HG02588 (cell line): ENCODE measurements around the gene DYNLT3.

Experiments used
- ATAC-seq: cut with Tn5 transposase; IDR thresholded peaks from one replicate; pipeline ENCODE4 v1.9.1; 2021; ENCODE audit warnings: mild to moderate bottlenecking, moderate library complexity; ENCODE audit not compliant: unreplicated experiment

Gene DYNLT3

DNA sequence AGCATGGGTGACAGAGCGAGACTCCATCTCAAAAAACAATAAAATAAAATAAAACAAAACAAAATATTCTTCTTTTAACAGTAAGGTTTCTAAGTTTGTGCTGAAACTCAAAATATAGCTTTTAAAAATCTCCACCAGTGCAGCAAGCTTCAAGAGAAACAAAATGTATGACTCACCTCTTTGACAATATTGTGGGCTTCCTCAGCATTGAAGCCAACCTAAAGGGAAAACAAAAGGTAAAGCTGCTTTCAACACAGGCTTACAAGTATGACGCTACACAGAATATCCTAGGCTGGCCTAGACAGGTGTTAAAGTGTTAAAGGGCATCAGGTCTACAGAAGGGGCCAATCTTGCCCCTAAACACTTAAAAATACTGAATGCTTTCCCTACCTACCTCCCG, 1.2 kb downstream of the DYNLT3 start:
- ATAC-seq, result no peak

DNA sequence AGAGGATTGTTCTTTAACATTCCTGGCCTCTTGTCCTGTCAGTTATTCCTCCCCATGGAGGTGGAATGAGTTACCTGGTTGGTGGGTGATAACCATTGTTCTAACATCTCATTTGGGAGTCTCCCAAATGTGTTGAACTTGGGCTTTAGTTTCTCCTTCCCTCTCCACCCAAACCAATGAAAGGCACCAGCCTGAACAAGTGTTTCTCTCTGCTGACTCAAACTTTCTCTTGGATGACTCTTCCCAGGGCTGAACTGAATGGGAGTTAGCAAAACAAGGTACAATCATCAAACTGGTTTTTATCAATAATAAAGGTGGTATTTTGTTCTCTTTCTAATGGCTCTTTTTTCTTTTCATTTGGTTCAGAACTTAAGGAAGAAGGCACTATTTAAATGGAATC, 2.7 kb downstream of the DYNLT3 start:
- ATAC-seq, result no peak

DNA sequence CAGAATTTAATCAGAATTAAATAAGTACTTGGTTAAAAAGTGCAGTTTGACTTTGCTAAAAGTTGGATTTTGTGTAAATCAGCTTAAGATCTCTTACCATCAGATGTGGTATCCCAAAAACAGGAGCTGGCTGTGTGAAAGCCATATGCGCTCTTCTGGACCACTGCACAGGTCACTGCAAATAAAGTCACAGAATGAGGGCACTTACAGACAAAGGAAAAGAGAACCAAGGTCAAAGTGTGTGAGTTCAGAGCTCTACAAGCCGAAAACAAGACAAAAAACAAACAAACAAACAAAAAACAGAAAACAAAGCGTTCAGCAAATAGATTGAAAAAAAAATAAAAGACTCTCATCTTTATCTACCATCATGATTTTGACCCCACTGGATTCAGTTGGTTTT, 6.4 kb downstream of the DYNLT3 start:
- ATAC-seq, result no peak

DNA sequence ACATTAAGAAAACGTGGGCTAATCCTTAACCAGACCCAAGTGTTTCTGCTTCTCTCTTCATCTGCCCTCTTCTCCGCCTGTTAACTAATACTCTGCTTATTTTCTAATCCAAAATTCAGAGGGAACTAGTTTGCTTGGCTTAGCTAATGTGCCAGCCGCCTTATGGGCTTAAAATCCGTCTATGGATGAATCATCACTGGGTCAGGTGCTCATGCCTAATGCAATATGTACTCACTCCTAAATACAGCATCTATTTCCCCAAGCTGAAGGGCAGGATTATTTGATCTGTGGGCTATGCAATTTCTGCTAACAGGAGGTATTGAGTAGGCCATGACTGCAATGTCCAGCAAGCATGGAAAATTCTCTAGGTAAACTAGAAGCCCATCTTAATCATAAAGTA, 12.4 kb downstream of the DYNLT3 start:
- no peak for ATAC-seq

DNA sequence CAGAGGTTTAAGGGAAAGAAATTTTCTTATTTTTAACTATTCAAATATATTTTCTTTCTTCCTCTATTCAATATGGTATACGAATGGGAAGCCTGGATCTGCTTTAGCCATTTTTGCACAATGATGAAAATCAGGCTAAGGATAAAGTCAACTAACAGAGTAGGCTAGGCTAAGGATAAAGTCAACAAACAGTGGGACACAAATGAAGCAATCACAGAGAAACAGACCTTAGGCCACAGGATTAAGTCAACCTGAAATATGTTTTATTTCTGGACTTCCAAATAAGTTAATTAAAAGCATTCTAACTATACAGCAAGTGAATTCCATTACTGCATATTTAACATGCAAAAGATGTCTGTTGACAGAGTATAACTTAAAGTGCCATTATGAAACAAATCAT, 17.0 kb downstream of the DYNLT3 start:
- no peak for ATAC-seq

DNA sequence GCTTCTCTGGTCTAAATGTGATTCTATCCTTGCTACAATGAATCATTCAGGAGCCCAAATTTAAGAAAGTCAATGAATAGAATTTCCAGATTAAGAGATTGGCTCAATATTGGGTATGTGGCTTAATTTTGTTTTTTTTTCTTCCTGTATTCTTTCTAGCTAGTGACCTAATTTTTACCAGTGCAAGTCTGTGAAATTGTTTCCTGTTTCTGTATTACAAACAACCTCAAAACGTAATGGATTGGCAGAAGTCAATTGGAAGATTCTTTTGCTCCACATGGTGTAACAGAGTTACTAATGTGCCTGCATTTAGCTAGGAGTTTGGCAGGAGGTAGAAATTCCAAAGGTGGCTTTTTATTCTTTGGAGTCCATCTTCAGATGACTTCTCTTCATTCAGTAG, 17.6 kb downstream of the DYNLT3 start:
- ATAC-seq, result no peak

DNA sequence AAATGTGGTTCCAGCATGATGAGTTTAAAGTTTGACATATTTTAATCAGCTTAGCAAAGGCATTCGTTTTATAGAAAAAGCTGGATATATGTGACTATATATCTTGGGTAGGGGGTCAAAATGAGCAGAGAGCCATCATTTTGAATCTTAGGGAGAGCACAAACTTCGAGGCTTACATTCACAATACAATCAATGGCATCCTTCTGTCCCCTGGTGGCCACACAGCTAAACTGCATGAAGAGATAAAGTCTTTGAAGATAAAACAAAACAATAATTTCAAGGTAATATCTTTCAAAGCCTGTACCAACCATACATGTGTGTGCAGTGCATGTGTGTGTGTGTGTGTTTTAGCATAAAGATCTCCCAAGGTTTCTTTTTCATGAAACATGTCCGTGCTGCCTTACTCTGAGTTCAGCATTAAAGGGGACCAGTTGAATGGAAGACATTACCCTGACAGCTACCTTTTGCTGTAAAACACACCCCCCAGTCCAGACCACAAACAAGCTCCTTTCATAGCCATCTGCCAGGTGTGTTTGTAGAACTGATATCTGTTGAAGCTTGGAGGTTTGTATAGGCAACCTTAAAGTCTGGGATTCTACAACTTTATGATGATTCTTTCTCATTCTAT, 22.0 kb downstream of the DYNLT3 start:
- ATAC-seq, result no peak

DNA sequence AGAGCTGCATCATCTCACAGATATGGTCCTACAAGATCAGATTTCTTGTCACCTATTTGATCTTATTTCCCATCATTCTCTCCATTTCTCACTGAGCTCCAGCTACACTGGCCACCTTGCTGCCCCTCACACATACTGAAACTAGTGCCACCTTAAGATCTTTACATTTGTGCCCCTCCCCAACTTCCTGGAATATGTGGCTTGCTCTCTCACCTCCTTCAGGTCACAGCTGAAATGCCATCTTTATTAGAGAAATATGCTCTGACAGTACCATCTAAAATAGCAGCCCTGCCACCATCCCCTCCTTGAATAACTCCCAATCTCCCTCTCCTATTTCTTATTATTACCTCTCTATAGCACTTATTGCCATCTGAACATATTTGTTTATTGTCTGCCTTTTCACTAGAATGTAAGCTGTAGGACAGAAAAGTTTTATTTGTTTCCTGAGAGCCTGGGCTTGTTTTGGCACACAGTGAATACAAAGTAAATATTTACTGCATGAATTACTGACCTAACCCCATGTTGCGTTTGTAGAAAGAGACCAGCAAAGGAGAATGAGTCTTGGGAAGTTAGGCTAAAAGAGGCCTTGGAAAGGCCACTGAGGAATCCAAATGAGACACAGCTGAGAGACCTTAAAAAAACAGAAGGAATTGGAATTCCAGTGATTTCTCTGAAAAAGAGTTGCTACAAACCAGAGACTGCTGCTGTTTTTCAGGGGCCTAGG, 22.7 kb downstream of the DYNLT3 start:
- no peak for ATAC-seq

DNA sequence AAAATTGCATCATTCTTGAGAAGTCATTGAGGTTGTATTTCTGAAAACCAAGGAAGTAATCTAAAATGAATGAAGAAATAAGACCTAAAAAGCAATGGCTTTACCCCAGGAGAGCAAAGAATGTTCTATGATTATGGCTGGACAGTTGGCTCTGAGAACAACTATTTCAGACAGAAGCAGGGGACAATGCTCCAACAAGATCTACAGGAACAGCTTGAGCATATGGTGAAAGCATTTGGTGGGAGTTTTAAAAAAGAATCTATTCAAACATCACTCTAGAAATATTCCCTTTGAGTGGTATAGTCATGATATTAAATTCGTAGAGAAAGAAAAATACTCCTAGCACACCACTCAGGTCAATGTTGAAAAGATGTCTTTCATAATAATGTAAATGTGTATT, 26.7 kb downstream of the DYNLT3 start:
- ATAC-seq, result no peak

DNA sequence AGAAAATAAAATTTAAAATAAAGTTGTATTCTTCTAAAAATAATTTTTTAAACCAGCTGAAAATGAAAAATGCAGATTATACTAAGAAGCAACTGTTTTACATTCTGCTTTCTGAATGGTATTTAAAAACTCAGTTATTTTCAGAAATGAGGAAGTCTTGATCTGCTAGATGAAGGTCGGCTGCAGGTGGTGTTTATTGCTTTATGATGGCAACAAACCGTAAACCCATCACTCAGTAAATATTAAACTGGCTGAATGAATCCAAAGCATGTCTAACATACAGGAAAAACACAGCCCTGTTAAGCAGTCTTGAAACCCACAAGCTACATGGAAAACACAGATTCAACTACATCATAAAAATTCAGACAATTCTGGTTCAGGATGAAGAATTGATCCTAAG, 29.3 kb downstream of the DYNLT3 start:
- ATAC-seq, result peak; percentile 41

DNA sequence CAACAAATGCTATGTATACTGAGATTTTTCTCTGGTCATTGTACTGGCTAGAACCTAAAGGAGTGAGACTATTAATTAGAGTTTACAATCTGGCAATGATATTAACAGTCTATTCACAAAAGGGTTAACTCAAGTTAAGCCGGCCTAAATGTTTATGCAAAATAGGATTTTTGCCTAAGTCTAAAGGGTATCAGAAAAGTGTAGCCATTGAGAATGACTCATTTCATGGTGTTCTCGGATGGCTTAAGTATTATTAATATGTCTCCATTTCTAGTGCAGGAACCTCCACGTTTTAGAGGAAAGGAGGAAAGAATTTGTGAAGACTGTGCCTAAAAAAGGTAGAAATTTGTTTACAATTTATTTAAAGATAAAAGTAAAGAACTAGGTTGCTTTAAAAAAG, 29.8 kb downstream of the DYNLT3 start:
- no peak for ATAC-seq

DNA sequence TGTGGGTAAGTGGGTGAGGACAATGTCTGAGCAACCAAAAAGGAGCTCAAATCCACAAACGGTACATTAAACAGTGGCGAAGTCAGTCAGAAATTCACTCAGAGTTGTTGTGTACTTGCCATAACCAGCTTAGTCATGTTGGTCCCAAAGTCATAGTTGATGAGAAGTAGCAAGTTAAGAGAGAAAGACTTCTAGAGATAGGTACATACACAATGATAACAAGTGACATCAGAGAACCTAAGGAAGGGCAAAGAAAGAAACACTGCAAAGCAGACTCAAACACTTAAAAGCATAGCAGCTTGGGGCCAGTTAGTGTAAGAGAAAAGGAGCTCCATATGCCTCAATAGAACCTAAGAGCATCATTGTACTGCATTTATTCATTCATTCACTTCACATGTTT, 30.2 kb downstream of the DYNLT3 start:
- peak; percentile 15 for ATAC-seq

DNA sequence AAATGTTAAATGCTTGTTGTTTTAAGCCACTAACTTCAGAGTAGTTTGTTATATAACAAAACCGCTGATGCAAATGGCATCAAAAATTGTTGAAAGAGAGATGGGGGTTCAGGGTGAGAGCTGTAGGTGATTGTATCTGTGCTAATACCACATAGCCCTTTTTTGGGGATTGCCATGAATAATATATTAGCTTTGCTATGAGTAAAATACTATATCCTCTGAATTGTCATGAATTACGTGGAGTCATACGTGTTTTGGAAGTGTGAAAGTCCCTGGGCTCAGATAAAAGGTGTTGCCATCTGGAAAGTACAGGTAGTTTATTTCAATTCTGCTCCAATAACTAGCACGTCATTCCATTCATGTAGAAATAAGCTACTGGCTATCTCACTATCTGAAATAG, 30.6 kb downstream of the DYNLT3 start:
- peak; percentile 29 for ATAC-seq

DNA sequence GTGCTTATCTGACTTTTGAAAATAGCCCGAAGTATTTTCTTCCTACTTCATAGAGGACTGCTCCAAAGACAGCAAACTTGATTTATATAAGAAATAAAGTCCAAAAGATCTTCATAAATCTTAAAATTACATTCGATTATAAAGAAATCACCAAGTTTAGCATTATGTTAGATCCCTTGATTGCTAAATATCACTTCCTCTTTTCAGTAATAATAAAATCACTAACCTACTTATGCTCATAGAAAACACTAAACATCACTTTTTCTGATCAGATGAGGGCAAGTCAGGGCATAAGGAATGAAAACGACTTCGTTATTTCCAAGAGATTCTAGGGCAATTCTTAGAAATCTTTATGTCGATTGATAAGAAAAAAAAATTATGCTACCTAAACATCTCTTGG, 32.0 kb downstream of the DYNLT3 start:
- no peak for ATAC-seq

DNA sequence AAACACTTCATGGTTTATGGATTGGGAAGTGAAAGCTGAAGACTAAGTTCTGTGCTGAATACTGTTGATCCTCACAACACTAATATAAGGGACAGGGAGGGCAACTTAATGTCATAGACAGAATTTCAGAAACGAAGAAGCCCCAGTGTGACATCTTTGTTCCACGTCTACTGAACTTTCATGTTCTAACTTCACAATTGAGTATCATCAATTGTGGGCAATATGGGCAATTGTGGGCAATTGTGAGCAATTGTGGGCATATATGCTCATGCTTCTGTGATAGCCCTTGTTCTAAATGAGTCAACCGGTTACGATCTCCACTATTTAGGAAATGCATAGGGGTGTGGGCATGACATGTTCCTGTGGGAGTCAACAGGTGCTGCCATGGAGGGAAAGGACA, 33.8 kb downstream of the DYNLT3 start:
- ATAC-seq, result peak; percentile 32

DNA sequence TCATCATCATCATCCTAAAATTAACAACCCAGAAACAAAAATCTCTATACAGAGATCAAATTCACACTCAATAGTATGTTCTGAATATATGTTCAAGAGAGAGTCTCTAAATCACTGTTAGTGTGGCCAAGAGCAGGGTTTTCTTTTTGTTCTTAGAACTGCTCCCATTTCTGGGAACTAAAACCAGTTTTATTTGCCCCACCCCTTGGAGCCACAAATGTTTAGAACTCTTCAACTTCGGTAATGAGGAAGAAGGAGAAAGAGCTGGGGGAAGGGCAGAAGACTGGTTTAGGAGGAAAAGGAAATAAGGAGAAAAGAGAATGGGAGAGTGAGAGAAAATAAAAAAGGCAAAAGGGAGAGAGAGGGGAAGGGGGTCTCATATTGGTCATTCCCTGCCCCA, 35.3 kb downstream of the DYNLT3 start:
- ATAC-seq, result no peak

DNA sequence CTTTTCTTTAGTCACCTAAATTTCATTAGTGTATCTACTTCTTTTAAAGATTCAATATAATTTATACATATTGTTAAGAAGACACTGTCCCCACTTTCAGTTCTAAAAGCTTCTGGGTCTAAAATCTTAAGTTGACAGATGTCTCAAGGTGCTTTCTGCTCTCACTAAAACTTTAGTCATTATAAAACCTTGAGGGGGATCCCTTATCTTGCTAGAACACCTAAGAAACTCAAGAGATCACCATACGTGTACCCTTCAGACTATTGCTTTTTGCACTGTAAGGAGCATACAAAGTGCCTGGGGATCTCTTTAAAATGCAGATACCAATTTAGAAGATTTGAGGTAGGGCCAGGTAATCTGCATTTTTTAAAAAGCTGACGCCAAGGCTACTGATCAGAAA, 37.4 kb downstream of the DYNLT3 start:
- no peak for ATAC-seq

DNA sequence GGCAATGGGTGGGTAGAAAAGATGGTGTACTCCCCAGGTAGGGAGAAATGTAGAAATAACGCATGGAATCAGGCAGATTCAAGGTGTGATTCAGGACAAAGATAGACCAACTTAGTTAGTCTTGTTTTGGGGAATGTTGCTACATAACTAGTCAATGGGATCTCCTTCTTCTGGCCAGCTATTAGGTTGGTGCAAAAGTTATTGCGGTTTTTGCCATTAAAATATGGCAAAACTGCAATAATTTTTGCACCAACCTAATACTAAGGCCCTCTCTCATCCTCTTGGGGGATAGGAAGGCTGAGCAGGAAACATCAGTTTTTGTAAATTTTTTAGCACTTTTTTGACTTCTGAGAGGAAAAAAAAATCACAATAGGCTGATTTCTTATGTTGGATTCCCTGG, 44.3 kb downstream of the DYNLT3 start:
- no peak for ATAC-seq

DNA sequence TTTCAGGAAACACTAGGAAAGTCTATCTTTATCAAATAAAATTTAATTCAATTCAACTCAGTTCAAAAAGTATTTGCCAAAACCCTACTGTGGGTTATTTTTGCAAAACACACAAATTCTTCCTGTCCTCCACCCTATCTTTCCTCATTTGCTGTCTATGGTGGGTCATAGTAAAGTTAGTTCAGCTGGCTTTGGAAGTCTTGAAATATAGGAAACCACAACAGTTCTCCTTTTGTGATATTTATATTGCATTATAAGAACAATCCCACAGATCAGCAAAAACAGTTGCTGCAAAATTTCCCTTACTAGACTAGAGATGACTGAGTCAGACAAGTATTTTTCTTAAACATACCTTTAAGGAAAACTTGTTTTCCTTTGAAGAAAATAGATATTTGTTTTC, 45.3 kb downstream of the DYNLT3 start:
- ATAC-seq, result no peak

DNA sequence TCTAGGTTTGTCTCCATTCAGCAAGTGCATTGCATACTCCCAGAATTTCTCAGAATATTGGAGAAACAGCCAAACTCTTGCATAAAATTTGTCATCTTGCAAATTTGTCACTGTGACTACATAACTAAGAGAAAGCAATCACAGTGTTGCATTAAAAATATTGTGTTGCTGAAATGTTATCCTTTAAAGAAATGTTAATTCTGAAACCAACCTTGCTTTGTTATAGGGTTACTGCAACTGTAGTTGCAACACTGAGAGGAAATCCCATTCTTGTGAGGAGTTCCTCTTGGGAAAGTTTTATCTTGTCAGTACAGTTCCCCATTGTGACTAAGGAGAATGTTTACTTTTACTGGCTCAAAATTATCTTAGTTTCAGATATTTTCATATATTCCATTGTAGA, 46.7 kb downstream of the DYNLT3 start:
- no peak for ATAC-seq

DNA sequence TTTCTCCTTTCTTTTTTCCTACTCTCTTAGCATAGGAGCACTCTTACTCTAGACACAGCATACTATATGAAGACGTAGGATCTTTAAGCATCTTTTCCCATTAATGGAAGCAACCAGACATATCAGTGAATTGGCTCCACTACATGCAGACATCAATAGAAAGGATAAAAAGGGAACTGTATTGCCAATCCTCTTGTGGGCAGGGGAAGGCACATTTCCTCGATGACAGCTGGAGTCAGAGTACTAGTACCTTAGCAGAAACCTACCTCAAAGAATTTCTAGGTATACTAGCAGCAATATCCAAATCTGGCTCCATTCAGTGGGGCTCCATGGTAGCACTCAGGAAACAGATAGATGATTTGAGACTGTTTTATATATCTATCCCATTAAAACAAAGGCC, 47.4 kb downstream of the DYNLT3 start:
- no peak for ATAC-seq

DNA sequence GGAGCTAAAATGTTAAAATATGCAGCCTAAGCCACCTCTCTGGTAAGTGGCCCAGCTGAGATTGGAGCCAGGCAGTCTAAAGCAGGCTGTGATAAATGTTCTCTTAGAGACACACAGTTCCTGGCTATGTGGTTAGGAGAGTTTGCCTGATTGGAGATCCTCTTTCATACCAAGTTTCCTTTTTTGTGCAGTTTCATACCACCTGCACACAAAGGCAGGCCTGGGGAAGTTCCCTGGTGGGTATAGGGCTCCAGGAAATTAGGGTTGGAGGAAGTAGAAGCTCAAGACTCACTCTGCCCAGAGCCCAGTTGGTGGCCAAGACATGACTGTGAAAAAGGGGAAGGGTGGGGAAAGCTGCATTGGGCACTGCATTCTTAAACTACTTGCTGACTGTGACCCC, 50.6 kb downstream of the DYNLT3 start:
- ATAC-seq, result peak; percentile 83

DNA sequence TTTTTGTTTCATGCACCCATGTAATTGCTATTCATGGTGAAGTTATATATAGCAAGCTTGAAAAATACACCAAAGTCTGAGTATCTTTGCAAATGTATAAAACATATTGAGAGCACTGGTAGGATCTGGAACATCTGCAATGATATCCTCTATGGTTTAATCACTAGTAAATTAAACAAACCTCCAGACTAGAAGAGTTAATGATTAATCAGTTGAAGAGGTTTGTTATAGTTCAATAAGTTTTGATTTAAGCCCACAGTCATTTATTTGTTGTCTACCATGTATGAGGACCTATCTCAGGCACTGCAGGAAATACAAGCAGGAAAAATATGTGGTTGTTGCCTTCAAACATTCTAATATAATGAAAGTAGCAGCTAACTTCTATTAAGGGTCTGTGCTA, 51.1 kb downstream of the DYNLT3 start:
- ATAC-seq, result no peak
